AG20443 (cell line): Measurements from ENCODE around the gene PLXNB1.

Source experiments
- DNase-seq: peaks from one replicate; pipeline ENCODE4 v3.0.0; 2012; ENCODE audit warnings: low spot score, mixed read lengths

PLXNB1 gene

DNA sequence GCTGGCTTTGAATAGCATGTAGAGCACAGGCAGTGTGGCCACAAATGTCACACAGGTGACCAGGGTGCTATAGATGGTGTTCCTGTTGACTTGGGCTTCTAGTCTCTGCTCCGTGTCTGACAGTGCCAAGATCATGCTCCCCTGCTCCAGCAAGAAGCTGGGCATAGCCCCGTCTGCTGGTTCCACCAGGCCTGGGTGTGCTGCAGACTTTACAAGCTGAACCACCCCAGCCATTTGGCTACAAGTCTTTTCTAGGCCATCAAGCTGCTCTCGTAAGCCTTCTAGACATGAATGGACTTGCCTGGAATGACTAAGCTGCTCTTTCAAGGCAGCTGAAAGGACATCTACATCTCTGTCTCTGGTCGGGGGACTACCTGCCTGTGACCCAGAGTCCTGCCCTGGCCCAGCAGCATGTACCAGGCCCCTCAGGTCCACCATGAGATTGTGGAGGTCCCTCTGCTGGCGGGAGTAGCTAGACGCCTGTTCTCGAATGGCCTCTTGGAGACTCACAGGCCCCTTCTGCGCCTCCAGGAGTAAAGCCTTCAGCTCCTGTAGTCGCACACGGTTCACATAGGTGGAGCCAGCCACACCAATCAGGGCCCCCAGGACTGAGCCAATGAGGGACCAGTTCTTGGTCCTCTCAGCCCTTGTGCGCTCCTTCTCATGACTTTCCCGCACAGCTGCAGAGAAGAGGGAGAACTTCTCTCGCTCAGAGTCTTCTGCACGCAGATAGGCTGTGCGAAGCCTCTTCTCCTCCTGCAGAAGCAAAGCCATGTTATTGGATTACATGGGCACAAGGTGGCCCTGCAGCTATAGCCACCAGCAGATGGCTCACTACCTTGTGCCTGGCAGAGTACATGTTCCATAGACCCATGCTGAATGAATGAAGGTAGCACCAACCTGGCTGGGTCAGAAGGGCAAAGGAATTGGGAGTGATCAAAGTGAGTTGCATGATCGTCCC is 2.8 kb upstream of the PLXNB1 start:
- DNase-seq: no peak

DNA sequence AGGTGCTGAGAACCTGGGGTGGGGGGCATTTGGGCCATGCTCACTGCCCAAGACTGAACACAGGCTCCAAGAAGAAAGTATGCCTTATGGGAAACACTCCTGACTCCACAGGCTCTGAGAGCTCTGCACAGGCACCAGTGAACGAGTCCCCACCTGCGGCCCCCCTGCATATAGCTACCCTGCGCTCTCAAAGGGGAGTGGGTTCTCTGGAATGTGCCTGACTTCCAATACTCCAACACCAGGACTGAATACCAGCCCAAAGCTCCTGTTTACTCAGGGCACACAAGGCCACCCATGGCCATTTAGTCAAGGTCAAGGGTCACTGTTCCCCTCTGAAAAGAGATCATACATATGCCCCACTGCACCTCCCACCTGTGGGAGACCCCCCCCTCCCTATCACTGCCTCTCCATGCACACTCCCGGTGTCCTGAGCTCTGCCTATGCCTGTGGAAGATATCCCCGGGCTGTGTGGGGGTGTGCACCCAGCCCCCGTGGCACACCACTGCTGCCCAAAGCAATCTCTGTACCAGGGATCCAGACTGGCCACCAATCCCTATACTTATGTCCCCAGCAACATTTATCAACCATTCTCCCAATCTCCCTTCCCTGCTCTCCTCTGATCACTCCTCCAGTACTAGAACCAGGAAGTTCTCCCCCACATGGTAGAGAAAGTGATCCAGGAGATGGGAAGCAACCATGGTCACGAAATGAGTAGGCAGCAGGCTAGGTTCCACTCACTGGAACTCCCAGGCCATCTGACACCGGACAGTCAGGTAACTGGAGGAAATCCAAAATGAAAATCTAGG is 1.5 kb upstream of the PLXNB1 start:
- no peak for DNase-seq

DNA sequence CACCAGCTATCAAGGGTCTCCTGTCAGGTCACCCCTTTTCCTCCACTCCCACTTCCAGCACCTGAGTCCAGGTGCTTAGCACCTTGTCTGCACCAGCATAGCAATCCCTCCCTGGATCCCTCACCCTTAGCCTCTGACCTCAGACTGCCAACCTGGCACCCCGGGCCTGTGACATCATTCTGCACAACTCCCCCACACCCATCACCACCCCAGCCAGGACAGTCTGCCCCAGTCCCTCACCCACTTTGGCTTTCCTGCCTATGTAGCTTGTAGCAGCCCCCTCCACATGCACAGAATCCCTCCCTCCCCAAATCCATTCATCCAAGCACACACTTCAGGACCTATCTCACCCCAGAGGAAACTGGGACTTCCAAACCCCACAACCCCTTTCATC is 819 bp upstream of the PLXNB1 start:
- DNase-seq: no peak

DNA sequence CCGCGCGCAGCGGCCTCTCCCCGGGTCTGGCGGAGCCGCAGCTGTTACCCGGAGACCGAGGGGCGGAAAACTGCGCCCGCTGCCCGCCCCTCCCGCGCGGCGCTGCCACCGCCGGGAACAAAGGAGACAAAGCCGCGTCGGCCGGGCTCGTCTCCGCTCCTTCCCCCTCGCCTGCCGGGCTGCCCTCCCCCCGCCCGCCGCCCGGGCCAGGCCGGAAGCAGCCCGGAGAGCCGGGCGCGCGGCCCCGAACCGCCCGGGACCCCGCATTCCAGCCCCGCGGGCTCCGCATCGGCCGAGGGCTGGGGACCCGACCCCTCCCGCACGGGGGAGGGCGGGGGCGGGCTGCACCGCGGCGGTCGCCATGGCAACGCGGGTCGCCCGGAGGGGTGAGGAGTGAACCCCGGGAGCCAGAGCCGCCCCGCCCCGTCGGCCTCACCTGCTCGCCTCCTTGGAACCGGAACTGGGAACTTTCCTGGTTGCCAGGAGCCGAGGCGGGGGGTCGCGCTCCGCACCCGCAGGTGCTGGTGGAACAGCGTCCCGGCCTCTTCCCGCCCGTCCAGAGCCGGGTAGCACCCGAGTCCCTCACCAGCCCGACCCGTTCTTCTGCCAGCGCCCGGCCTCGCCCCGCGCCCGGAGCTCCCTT is 448 bp downstream of the PLXNB1 start:
- DNase-seq: peak; percentile 82

DNA sequence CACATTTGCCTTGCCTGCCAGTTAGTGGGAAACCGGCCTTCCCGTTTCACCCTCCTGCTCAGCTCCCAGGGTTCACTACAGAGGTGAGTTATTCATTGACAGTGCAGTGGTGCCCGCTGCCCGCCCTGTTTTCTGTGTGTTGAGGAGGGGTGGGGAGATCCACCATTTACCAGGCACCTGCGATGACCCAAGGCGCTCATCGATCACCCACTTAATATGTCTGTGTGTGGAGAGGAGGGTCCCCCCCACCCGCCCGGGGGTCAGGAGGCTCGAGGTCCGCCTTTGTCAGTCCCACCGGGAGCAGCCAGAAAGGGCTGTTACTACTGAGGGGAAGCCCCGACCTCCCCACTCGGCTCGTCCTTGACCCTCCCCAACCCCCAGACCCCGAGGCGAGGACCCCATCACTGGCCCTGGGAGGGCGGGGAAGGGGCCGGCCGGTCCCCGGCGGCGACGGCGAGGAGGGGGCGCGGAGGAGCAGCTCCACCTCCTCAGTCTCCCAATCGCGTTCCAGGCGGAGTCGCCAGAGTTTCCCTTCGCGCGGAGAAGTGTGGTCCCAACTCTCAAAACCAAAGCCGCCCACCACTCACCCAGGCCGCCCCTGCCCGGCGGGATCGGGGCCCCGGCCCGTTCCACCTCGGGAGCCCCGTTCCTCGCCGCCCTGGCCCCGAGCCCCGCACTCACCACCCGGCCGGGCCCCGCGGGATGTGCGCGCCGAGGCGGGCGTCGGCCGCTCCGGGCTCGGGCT is 1.1 kb downstream of the PLXNB1 start:
- no peak for DNase-seq

DNA sequence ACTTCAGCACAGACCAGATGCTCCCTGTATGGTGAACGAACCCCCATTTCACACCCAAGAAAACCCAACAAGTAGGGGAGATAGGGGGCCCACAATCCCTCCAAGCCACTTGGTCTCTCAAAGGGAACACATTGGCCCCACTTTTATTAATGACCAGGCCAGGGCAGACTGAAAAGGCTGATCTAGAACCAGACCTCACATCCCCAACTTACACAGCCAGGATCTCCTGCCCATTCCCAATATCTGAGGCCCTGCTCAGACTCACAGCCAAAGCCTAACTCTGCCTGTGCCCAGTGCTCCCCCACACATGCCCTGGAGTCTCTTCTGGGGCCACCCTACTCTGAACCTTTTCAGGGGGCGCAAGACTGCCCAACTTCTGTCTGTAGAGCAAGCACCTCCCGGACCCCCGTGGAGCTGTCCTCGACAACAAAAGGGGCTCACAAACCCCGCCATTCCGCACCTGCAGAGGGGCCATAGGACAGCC is 1.8 kb downstream of the PLXNB1 start:
- DNase-seq: no peak

DNA sequence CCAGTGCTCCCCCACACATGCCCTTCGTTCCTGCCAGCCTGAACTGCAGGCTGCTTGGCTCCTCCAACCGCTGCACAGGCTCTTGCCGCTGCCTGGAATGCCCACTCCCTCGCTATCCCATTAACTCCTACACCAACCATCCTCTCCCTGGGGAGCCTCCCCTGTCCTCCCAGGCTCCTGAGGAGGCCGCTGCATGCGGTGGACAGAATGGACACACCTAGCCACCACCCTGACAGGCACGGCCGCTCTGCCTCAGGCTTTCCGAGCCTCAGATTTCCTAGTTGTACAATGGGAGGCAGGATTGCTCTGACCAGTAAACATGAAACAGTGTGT is 2.3 kb downstream of the PLXNB1 start:
- no peak for DNase-seq

DNA sequence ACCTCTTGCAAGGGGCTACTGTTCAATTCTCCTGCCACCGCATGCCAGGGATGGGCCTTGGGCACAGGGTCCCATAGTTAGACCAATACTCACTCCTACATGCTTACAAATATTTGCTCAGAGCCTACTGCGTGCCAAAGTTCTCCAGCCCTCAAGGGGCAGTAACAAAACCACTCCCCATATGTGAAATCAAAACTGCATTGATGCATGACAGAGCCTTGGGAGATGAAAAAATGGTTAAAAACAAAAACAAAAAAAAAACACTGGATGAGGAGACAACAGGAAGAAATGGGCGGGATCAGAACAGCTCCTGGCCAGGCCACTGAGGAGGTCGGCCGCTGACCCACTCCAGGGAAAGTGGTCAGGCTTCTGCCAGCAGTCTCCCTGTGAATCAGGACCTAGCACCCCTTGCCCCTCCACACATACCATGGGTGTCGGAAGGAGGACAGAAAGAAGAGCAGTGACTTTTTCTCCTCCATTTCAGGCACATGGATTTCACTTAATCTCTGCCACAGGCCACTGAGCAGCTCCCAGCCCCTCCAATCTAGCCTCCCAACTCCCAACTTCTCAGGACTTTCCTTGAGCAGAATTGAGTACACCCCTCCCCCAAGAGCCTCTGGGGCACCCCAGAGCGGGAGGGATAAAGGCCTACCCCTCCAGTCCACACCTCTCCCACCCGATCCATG is 2.8 kb downstream of the PLXNB1 start:
- no peak for DNase-seq

DNA sequence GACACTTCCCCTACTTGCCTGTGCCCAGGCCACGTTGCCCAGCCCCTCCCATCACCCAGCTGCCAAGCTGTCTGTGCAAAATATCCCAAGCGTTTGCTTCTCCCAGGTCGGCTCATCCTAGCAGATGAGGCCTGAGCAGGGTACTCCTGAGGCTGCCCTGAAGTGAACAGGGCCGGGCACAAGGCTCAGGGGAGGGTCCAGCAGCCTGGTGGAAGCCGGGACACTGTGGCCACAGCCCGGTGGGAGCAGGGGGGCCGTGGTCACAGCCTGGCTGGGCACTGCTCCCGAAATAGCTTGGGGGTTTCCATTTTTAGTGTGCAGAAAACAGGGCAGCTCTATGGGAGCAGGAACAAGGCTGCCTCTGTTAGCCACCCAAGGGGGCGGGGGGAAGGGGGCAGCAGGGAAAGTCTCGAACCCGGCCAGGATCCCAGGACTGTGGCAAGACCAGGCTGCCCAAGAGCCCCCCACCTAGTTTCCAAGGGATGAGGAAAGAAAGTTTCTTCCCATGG is 3.4 kb downstream of the PLXNB1 start:
- DNase-seq: no peak

DNA sequence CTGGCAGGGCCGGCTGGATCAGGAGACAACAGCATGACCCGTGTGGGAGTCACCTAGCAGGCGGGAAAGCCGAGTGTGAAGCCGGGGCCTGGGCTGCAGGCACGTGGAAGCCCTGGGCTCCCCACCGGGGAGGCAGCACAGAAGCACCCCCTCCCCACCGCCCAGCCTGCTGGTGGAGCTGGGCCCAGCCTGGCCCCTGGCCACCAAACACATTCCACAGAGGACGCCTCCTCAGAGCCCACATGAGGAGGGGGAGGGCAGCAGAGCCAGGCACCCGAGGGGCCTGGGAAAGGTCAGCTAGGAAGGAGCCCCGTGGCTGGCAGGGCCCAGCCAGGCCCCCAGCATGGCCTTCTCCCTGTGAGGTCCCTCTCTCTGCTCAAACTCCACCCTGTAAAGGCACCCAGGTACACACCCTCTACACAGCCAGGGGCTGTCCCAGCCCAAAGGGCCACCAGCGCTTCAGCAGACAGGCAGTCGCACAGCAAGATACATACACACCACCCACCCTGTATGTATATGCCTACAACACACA is 4.5 kb downstream of the PLXNB1 start:
- no peak for DNase-seq

DNA sequence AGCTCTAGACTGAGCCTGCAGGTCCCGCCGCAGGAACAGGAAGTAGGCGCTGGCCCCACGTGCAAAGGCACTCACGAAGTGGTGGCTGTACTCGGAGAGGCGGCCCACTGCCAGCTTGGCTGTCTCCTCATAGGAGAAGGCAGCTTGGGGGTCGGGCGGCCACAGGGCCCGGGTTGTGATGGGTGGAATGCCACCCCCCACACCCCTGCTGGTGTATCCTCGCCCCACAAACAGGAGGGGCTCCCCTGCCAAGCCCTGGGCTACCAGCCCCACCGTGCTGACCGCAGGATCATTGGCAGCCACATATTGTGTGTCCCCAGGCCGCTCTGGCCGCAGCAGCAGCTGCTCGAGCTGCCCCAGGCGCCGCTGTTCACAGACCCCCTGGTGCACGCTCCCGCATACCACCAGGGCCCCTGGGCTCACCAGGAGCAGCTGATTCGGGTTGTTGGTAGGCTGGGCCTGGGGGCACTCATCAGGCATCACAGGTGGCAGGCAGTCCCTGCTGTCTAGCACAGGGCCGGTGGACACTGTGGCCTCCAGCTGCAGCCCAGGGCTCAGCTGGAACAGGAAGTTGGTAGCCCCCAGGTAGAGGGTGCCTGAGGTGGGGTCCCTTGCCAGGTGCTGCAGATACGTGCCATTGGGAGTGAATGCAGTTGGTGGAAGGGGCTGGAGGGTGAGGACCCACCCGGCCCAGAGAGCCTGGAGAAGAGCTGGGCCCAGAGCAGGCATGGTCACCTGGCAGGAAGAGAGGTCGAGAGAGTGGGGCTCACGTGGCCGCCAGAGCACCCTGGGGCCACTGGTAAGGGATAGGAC is 5.8 kb downstream of the PLXNB1 start:
- no peak for DNase-seq

DNA sequence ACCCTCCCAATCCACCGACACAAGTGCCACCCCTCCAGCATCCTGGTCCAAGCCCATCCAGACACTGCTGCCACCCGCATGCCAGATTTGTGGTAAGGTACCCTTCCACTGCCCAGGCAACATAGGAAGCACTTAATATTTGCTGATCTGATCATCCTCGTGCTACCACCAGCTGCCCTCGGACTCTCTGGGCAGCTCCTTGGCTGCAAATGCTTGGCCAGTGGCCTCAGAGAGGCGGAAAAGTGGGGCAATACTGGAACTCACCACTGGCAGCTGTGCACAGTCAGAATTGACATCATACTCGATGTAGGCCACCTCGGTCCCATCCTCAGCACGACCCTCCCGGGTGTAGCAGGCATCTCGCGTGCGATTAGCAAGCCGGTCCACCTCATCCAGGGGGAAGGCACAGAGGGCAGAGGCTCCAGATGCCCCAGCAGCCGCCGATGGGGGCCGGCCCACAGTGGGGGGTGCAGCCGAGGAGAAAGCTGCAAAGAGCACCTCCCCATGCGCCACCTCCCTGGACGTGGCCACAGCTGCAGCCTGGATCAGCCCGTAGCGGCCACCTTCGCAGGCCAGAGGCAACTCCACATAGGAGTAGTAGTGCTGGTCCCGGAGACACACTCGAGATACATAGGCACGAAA is 6.5 kb downstream of the PLXNB1 start:
- no peak for DNase-seq

DNA sequence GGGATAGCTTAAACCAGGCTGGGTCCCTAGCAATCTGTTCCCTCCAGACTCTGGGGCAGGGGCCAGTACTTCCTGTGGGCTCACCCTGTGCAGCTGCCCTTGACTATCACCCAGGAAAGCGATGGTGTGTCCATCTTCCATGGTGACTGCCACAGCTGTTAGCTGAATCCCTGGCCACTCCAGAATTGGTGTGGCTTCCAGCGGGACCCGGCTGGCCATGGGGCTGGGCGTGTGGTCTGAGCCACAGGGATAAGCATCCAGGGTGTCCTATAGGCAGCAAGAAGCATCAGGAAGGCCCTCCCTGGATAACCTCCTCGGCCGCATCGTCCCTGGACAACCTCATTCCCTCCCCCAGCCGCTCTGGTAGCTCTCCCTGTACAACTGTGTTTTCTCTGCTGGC is 7.2 kb downstream of the PLXNB1 start:
- DNase-seq: no peak

DNA sequence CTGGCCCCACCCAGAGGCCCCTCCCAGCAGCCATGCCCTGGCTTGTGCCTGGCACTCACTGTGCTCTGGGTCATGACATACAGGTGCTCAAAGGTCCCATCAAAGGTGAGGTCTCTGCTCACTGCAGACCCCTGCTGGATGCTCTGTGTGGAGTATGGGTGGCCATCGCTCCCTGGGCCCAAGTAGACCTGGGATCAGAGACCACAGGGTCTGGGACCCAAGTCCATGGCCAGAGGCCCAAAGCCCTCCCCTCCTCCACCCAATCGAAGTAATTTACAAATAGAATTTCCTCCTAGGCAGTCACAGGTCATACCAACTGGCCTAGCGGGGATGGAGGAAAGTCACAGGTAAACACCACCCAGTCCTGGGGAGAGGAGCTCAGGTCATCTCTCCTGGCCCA is 7.6 kb downstream of the PLXNB1 start:
- no peak for DNase-seq

DNA sequence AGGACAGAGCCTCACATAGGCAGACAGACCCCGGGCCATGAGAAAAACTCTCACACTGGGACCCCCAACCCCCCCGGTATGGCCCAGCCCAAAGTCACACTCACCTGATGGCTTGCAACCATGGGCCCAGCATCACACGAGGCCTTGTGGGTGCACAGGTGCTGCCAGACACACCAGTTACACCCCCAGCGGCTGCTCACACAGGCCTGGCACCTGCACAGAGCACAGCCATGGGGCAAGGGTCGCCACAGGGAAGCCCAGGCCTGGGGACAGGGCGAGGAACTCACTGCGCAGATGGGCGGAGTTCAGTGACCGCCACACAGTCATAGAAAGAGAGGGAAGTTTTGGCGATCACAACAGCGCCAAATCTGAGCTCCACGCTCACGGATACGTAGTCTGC is 9.3 kb downstream of the PLXNB1 start:
- no peak for DNase-seq

DNA sequence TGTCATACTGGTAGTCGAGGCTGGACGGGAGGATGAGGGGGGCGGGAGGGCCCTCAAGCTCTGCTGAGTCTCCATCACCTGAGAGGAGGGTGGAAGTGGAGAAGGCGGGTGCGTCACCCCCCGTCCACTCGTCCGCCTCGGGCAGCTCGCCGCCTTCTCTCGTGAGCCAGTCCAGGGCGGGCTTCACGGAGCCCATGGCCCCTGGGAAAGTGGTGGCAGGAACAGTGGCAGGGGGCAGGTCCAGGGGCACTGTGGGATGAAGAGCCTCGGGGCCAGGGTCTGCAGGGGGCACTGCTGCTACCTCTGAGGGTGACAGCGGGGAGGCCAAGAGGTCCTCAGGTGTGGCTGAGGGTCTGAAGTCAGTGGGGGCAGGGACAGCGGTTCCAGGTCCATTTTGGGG is 10.3 kb downstream of the PLXNB1 start:
- DNase-seq: no peak

DNA sequence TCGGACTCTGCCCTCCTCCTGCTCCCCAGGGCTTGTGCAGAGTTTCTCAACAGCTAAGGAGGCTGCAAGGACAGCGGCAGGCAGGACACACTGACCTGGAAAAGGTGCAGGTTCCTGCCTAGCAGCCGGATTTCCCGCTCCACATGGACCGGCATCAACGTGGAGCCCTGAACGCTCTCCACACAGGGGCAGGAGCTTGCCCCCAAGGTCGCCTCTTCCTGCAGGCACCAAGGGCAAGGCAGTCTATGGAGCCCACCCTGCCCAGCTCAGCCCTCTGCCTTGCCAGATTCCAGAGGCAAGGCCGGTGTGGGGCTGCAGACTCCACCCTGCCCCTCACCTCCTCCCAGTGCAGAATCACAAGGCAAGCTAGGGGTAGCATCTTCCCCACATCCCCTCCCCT is 10.7 kb downstream of the PLXNB1 start:
- no peak for DNase-seq

DNA sequence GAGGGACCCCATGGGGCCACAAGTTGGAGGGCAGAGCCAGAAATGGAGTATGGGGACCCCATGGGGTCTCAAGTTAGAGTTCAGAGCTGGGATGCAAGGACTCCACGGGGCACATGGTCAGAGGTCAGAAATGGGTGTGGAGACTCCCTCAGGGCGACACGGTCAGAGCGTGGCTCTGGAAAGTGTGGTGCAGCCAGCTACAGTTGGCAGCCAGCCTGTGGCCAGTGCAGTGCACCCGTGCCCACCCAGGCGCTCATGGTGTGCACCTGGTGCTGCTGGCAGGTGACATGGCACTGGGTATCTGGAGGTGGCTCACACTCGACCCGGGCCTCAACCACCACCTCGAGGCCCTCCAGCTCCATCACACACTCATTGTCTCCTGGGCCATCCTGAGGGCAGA is 11.2 kb downstream of the PLXNB1 start:
- DNase-seq: no peak

DNA sequence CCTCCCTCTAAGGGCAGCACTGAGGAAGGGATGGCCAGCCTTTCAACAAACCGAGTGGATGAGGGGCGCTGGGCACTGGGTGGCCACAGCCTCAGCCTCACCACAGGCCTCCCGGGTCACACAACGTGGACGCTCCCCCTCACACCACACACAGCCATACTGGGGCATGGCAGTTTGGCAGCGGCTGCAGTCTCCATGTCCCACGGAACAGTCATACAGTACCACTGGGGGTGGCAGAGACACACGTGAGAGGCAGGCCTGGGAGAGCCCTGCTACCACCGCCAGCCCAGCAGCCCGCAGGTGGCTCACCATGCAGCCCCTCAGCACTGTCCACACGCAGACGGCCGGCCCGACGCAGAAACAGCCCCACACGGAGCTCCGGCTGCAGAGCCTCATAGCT is 11.7 kb downstream of the PLXNB1 start:
- no peak for DNase-seq
